Measurements from ENCODE around the gene NME4.
A peak's percentile ranks its signal among the peaks of the same experiment; 100 is the strongest.
"Not testable (repeated sequence)": the region's sequence is repeated elsewhere in the genome, so short reads cannot be mapped to it uniquely, and the experiment has no call there.

The NME4 gene

GRCh38 chr16:378113-378820, 18.7 kb upstream of the NME4 start:
- not testable (repeated sequence) for DNase-seq

GRCh38 chr16:378821-379182, 18.2 kb upstream of the NME4 start:
- no peak for DNase-seq

- DNase-seq: no peak
These were observed 17.6 kb upstream of the NME4 start for GRCh38 chr16:379183-379960.

- DNase-seq: peak; percentile 44
These were observed 16.8 kb upstream of the NME4 start for GRCh38 chr16:379961-380761.

GRCh38 chr16:380762-381011, 16.3 kb upstream of the NME4 start:
- no peak for DNase-seq

- DNase-seq: no peak
These were observed 15.8 kb upstream of the NME4 start for GRCh38 chr16:381012-381788.

- DNase-seq: peak; percentile 41
These were observed 14.9 kb upstream of the NME4 start, which contains the start of gene PGAP6 for GRCh38 chr16:381789-382717. Gene PGAP6 (minus strand): TSS chr16:381978. CDS start chr16:381821, 157 bp downstream.

GRCh38 chr16:383326-384051, 13.5 kb upstream of the NME4 start:
- DNase-seq: peak; percentile 32

- DNase-seq: no peak
These were observed 10.3 kb upstream of the NME4 start for GRCh38 chr16:386641-387156.

- DNase-seq: not testable (repeated sequence)
These were observed 9.0 kb upstream of the NME4 start for GRCh38 chr16:387761-388666.

- no peak for DNase-seq
These were observed 7.6 kb upstream of the NME4 start for GRCh38 chr16:389352-389751.

GRCh38 chr16:391885-392335, 5.1 kb upstream of the NME4 start:
- peak; percentile 89 for DNase-seq

GRCh38 chr16:392450-393030, 4.5 kb upstream of the NME4 start:
- DNase-seq: no peak

GRCh38 chr16:396199-396598, 800 bp upstream of the NME4 start:
- no peak for DNase-seq

GRCh38 chr16:396605-397004, 394 bp upstream of the NME4 start:
- DNase-seq: no peak

- no peak for DNase-seq
These were observed 835 bp downstream of the NME4 start for GRCh38 chr16:397736-398332.

- no peak for DNase-seq
These were observed 1.8 kb downstream of the NME4 start for GRCh38 chr16:398561-399339.
